Stimulated activated CD8-positive, alpha-beta memory T cell treated with anti-CD3 and anti-CD28 coated beads, Interleukin-7, amount 100 ng/mL, for 24 hours (primary cell): ENCODE measurements around the gene CCL25.
"Not testable (repeated sequence)": the region's sequence is repeated elsewhere in the genome, so short reads cannot be mapped to it uniquely, and the experiment has no call there.

Experiments
- DNase-seq: peaks from one replicate; pipeline ENCODE4 v3.0.0-alpha.2; 2020; ENCODE audit warnings: low read depth

The CCL25 gene

GRCh38 chr19:8085598-8086408 is 33.2 kb downstream of the CCL25 start:
- DNase-seq: no peak

GRCh38 chr19:8086849-8087248 is 34.3 kb downstream of the CCL25 start:
- no peak for DNase-seq

- DNase-seq: no peak
Observed at GRCh38 chr19:8087876-8088275, 35.3 kb downstream of the CCL25 start.

GRCh38 chr19:8088752-8089663 is 36.4 kb downstream of the CCL25 start:
- DNase-seq: no peak

GRCh38 chr19:8089664-8090601 is 37.4 kb downstream of the CCL25 start:
- no peak for DNase-seq

- DNase-seq: no peak
Observed at GRCh38 chr19:8090950-8091349, 38.4 kb downstream of the CCL25 start.

- DNase-seq: no peak
Observed at GRCh38 chr19:8093740-8094139, 41.2 kb downstream of the CCL25 start.

- DNase-seq: no peak
Observed at GRCh38 chr19:8094336-8094735, 41.8 kb downstream of the CCL25 start.

- no peak for DNase-seq
Observed at GRCh38 chr19:8095354-8095886, 42.9 kb downstream of the CCL25 start.

- no peak for DNase-seq
Observed at GRCh38 chr19:8096071-8096470, 43.5 kb downstream of the CCL25 start.

GRCh38 chr19:8097198-8097597 is 44.6 kb downstream of the CCL25 start:
- no peak for DNase-seq

- no peak for DNase-seq
Observed at GRCh38 chr19:8097681-8098567, 45.4 kb downstream of the CCL25 start.

GRCh38 chr19:8101311-8101710 is 48.8 kb downstream of the CCL25 start:
- no peak for DNase-seq

- DNase-seq: not testable (repeated sequence)
Observed at GRCh38 chr19:8101910-8102309, 49.4 kb downstream of the CCL25 start.

- no peak for DNase-seq
Observed at GRCh38 chr19:8105471-8105870, 52.9 kb downstream of the CCL25 start.

GRCh38 chr19:8107301-8107903 is 54.8 kb downstream of the CCL25 start:
- no peak for DNase-seq

- no peak for DNase-seq
Observed at GRCh38 chr19:8108560-8109445, 56.2 kb downstream of the CCL25 start.

- no peak for DNase-seq
Observed at GRCh38 chr19:8109455-8109854, 56.9 kb downstream of the CCL25 start.
